Measurements from ENCODE around the gene RHOBTB1. TPM values are rescaled to one million over a fixed set of nuclear protein-coding genes. Genes with fewer than 3 reads are reported as not detected.

RHOBTB1 gene
- total and polyA plus RNA-seq, 2 experiments from 2014 or later: 18.4 to 40.8 TPM

GRCh38 chr10:60914690-60915141, 29.3 kb downstream of the RHOBTB1 start:
- H3K4me3 ChIP-seq: no peak overlapping the region
- H3K79me2 ChIP-seq: peaks cover 30% of the 10 kb centered on the region
- no peak for DNase-seq (ENCODE audit: low spot score)
- no peak overlapping the region for H2AFZ ChIP-seq
- no peak overlapping the region for H3K4me2 ChIP-seq
- no peaks in the 10 kb centered on the region for H3K36me3 ChIP-seq (replicated peaks; ENCODE audit: insufficient read depth, low read depth)
- H4K20me1 ChIP-seq (ENCODE audit: insufficient read depth, poor library complexity, severe bottlenecking): no peaks in the 10 kb centered on the region
- H3K27ac ChIP-seq: peak overlapping the region; percentile 30
- no peak for TF ChIP-seq CTCF (IDR thresholded peaks at IDR 0.05; ENCODE audit: poor library complexity)
- no peak for TF ChIP-seq EZH2phosphoT487 (IDR thresholded peaks at IDR 0.05; ENCODE audit: low read depth, severe bottlenecking, unreplicated experiment)
- TF ChIP-seq EZH2 (IDR thresholded peaks at IDR 0.05; ENCODE audit: borderline replicate concordance): no peak
- WGBS (ENCODE audit: low lambda C conversion rate, missing lambda C conversion rate): 42% methylated on average over 1 of the region's 1 CpG
- no peaks in the 10 kb centered on the region for H3K9me3 ChIP-seq (ENCODE audit: low read depth)
- no peaks in the 10 kb centered on the region for H3K9me2 ChIP-seq (replicated peaks; ENCODE audit: insufficient read depth)
- H3K4me1 ChIP-seq (ENCODE audit: insufficient read depth): no peaks in the 10 kb centered on the region
- no peaks in the 10 kb centered on the region for H3K27me3 ChIP-seq

- Histone ChIP-seq H3K36me3 (replicated peaks; ENCODE audit: insufficient read depth, low read depth) (no peaks in the 10 kb centered on the region), H3K79me2 (peaks cover 24% of the 10 kb centered on the region), H3K9me3 (ENCODE audit: low read depth) (no peaks in the 10 kb centered on the region), H2AFZ (no peak overlapping the region), H3K9me2 (replicated peaks; ENCODE audit: insufficient read depth) (no peaks in the 10 kb centered on the region), H3K4me3 (no peak overlapping the region), H3K27ac (no peak overlapping the region), H3K27me3 (no peaks in the 10 kb centered on the region), H3K4me2 (no peak overlapping the region), H3K4me1 (ENCODE audit: insufficient read depth) (no peaks in the 10 kb centered on the region), H4K20me1 (ENCODE audit: insufficient read depth, poor library complexity, severe bottlenecking) (no peaks in the 10 kb centered on the region)
- TF ChIP-seq EZH2phosphoT487 (IDR thresholded peaks at IDR 0.05; ENCODE audit: low read depth, severe bottlenecking, unreplicated experiment): no peak
- no peak for TF ChIP-seq EZH2 (IDR thresholded peaks at IDR 0.05; ENCODE audit: borderline replicate concordance)
- no peak for TF ChIP-seq CTCF (IDR thresholded peaks at IDR 0.05; ENCODE audit: poor library complexity)
- 99% methylated on average over 3 of the region's 3 CpGs for WGBS (ENCODE audit: low lambda C conversion rate, missing lambda C conversion rate)
- no peak for DNase-seq (ENCODE audit: low spot score)
These were observed 30.3 kb downstream of the RHOBTB1 start for GRCh38 chr10:60913657-60914056.

GRCh38 chr10:60913071-60913470, 30.9 kb downstream of the RHOBTB1 start:
- no peak overlapping the region for H3K4me3 ChIP-seq
- no peaks in the 10 kb centered on the region for H3K9me2 ChIP-seq (replicated peaks; ENCODE audit: insufficient read depth)
- no peak overlapping the region for H2AFZ ChIP-seq
- peaks cover 18% of the 10 kb centered on the region for H3K79me2 ChIP-seq
- H3K27ac ChIP-seq: no peak overlapping the region
- no peaks in the 10 kb centered on the region for H3K27me3 ChIP-seq
- H3K36me3 ChIP-seq (replicated peaks; ENCODE audit: insufficient read depth, low read depth): no peaks in the 10 kb centered on the region
- no peak for DNase-seq (ENCODE audit: low spot score)
- no peaks in the 10 kb centered on the region for H3K4me1 ChIP-seq (ENCODE audit: insufficient read depth)
- no peaks in the 10 kb centered on the region for H3K9me3 ChIP-seq (ENCODE audit: low read depth)
- no peaks in the 10 kb centered on the region for H4K20me1 ChIP-seq (ENCODE audit: insufficient read depth, poor library complexity, severe bottlenecking)
- H3K4me2 ChIP-seq: no peak overlapping the region
- no peak for TF ChIP-seq EZH2 (IDR thresholded peaks at IDR 0.05; ENCODE audit: borderline replicate concordance)
- no peak for TF ChIP-seq EZH2phosphoT487 (IDR thresholded peaks at IDR 0.05; ENCODE audit: low read depth, severe bottlenecking, unreplicated experiment)
- no peak for TF ChIP-seq CTCF (IDR thresholded peaks at IDR 0.05; ENCODE audit: poor library complexity)
- 85% methylated on average over 4 of the region's 4 CpGs for WGBS (ENCODE audit: low lambda C conversion rate, missing lambda C conversion rate)

- Histone ChIP-seq H3K4me1 (ENCODE audit: insufficient read depth) (no peaks in the 10 kb centered on the region), H3K27me3 (no peaks in the 10 kb centered on the region), H2AFZ (no peak overlapping the region), H3K27ac (no peak overlapping the region), H3K9me2 (replicated peaks; ENCODE audit: insufficient read depth) (no peaks in the 10 kb centered on the region), H3K4me2 (no peak overlapping the region), H4K20me1 (ENCODE audit: insufficient read depth, poor library complexity, severe bottlenecking) (no peaks in the 10 kb centered on the region), H3K4me3 (no peak overlapping the region), H3K36me3 (replicated peaks; ENCODE audit: insufficient read depth, low read depth) (no peaks in the 10 kb centered on the region), H3K9me3 (ENCODE audit: low read depth) (no peaks in the 10 kb centered on the region), H3K79me2 (peaks cover 6% of the 10 kb centered on the region)
- TF ChIP-seq CTCF (IDR thresholded peaks at IDR 0.05; ENCODE audit: poor library complexity) (no peak), EZH2phosphoT487 (IDR thresholded peaks at IDR 0.05; ENCODE audit: low read depth, severe bottlenecking, unreplicated experiment) (no peak), EZH2 (IDR thresholded peaks at IDR 0.05; ENCODE audit: borderline replicate concordance) (no peak)
- WGBS (ENCODE audit: low lambda C conversion rate, missing lambda C conversion rate): 98% methylated on average over 5 of the region's 5 CpGs
- DNase-seq (ENCODE audit: low spot score): no peak
These were observed 32.3 kb downstream of the RHOBTB1 start for GRCh38 chr10:60911715-60912114.
